Mesendoderm (in vitro differentiated cells): ENCODE results near the gene CAVIN1.
A peak's percentile ranks its signal among the peaks of the same experiment; 100 is the strongest.
"Not testable (repeated sequence)": the region's sequence is repeated elsewhere in the genome, so short reads cannot be mapped to it uniquely, and the experiment has no call there.

ENCODE experiments used
- DNase-seq: peaks from one replicate; pipeline ENCODE4 v3.0.0; 2013
- H2AK5ac ChIP-seq: 2 replicates; pipeline ENCODE4 v1.6.1; 2013; ENCODE audit warnings: low read length, inconsistent platforms
- H2BK120ac ChIP-seq: 2 replicates; pipeline ENCODE4 v1.6.1; 2013; ENCODE audit warnings: low read depth, mild to moderate bottlenecking, low read length, moderate library complexity, mixed read lengths
- H2BK15ac ChIP-seq: replicated peaks from 2 replicates; pipeline ENCODE4 v1.6.1; 2013; ENCODE audit warnings: low read depth, mild to moderate bottlenecking, moderate library complexity
- H2BK5ac ChIP-seq: 2 replicates; pipeline ENCODE4 v1.6.1; 2013; ENCODE audit warnings: low read length, inconsistent platforms
- H3K18ac ChIP-seq: 2 replicates; pipeline ENCODE4 v1.6.1; 2013; ENCODE audit warnings: mild to moderate bottlenecking, low read length, mixed read lengths
- H3K23ac ChIP-seq: one replicate; pipeline ENCODE4 v1.6.1; 2013; ENCODE audit warnings: low read length
- H3K27ac ChIP-seq: 2 replicates; pipeline ENCODE4 v1.5.1; 2013; ENCODE audit warnings: low read depth, mild to moderate bottlenecking, inconsistent platforms, low read length, moderate library complexity
- H3K27me3 ChIP-seq: 2 replicates; pipeline ENCODE4 v1.6.1; 2013; ENCODE audit warnings: low read length, control low read depth, mild to moderate bottlenecking, inconsistent platforms; ENCODE audit not compliant: insufficient read depth, poor library complexity
- H3K36me3 ChIP-seq: 2 replicates; pipeline ENCODE4 v1.6.1; 2013; ENCODE audit warnings: low read length, inconsistent platforms; ENCODE audit not compliant: control insufficient read depth, insufficient read depth
- H3K4ac ChIP-seq: one replicate; pipeline ENCODE4 v1.6.1; 2013; ENCODE audit warnings: low read depth, mild to moderate bottlenecking, low read length, moderate library complexity
- H3K4me1 ChIP-seq: 2 replicates; pipeline ENCODE4 v1.6.1; 2013; ENCODE audit warnings: low read depth, low read length, inconsistent platforms; ENCODE audit not compliant: control insufficient read depth
- H3K4me2 ChIP-seq: 2 replicates; pipeline ENCODE4 v1.6.1; 2013; ENCODE audit warnings: low read length
- H3K4me3 ChIP-seq: 2 replicates; pipeline ENCODE4 v1.5.1; 2013; ENCODE audit warnings: mild to moderate bottlenecking, low read length
- H3K56ac ChIP-seq: one replicate; pipeline ENCODE4 v1.6.1; 2013; ENCODE audit warnings: low read length
- H3K79me1 ChIP-seq: 2 replicates; pipeline ENCODE4 v1.6.1; 2013; ENCODE audit warnings: low read length, inconsistent platforms
- H3K79me2 ChIP-seq: 2 replicates; pipeline ENCODE4 v1.6.1; 2013; ENCODE audit warnings: mild to moderate bottlenecking, low read length; ENCODE audit not compliant: control insufficient read depth, insufficient read depth
- H3K9ac ChIP-seq: 2 replicates; pipeline ENCODE4 v1.6.1; 2013; ENCODE audit warnings: low read length, inconsistent platforms
- H4K5ac ChIP-seq: one replicate; pipeline ENCODE4 v1.6.1; 2013; ENCODE audit warnings: low read length
- H4K8ac ChIP-seq: one replicate; pipeline ENCODE4 v1.6.1; 2013; ENCODE audit warnings: low read depth, mild to moderate bottlenecking, control low read depth, low read length, moderate library complexity
- WGBS: extraction: QIAGEN DNeasy Blood & Tissue Kit; methylation state at CpG from one replicate; pipeline ENCODE4 v1.1.7; 2013; ENCODE audit warnings: low lambda C conversion rate, missing lambda C conversion rate; ENCODE audit not compliant: insufficient coverage; ENCODE audit errors: extremely low coverage; 5-methylcytosine and 5-hydroxymethylcytosine counted together

Gene CAVIN1

DNA sequence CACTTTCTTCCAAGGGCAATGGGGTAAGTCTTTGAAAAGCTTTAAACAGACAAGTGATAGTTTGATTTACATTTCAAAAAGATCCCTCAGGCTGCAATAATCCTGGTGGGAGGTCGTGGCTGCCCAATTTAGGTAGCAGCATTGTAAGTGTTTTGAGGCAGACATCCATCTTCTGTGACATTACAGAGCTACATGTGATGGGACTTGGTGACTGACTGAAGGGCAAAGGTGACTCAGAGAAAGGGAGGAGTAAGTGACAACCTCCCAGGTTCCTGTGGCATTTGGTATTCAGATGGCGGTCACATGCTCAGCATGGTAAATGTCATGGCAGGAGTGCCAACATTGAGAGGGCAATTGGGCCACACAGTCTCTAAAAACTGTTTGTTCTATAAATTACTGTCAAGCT, 61.3 kb downstream of the CAVIN1 start:
- no peaks in the 10 kb centered on the region for H3K36me3 ChIP-seq
- no peaks in the 10 kb centered on the region for H3K27me3 ChIP-seq
- H4K8ac ChIP-seq, result no peak overlapping the region
- H3K9ac ChIP-seq, result no peak overlapping the region
- no peak overlapping the region for H2BK5ac ChIP-seq
- H3K23ac ChIP-seq, result no peak overlapping the region
- no peak overlapping the region for H3K18ac ChIP-seq
- no peak overlapping the region for H3K56ac ChIP-seq
- H3K4me2 ChIP-seq, result no peak overlapping the region
- no peak overlapping the region for H2AK5ac ChIP-seq
- no peak overlapping the region for H2BK15ac ChIP-seq
- peaks cover 16% of the 10 kb centered on the region for H3K79me1 ChIP-seq
- H2BK120ac ChIP-seq, result no peak overlapping the region
- DNase-seq, result peak; percentile 54
- WGBS, result no CpG with 5 or more reads among the region's 2 CpGs
- H3K4ac ChIP-seq, result no peak overlapping the region
- H3K4me1 ChIP-seq, result peaks cover 10% of the 10 kb centered on the region
- no peak overlapping the region for H3K27ac ChIP-seq
- no peak overlapping the region for H4K5ac ChIP-seq
- H3K79me2 ChIP-seq, result peaks cover 24% of the 10 kb centered on the region
- no peak overlapping the region for H3K4me3 ChIP-seq

DNA sequence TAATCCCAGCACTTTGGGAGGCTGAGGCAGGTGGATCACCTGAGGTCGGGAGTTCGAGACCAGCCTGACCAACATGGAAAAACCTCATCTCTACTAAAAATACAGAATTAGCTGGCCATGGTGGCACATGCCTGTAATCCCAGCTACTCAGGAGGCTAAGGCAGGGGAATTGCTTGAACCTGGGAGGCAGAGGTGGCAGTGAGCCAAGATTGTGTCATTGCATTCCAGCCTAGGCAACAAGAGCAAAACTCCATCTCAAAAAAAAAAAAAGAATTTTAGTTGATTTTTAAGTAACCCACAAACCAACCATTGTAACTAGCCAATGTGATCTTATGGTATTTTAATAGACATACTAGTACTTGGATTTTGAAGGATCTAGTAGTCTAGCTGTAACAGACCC, 62.7 kb downstream of the CAVIN1 start:
- H2BK5ac ChIP-seq, H3K4me1 ChIP-seq, H2BK120ac ChIP-seq, H3K4me3 ChIP-seq, H4K8ac ChIP-seq, H3K36me3 ChIP-seq, DNase-seq, H3K23ac ChIP-seq, H3K56ac ChIP-seq, H3K4ac ChIP-seq, H3K9ac ChIP-seq, H3K4me2 ChIP-seq, H3K27ac ChIP-seq, H2BK15ac ChIP-seq, H2AK5ac ChIP-seq, H3K18ac ChIP-seq, H4K5ac ChIP-seq, H3K27me3 ChIP-seq: not testable (repeated sequence)
- Histone ChIP-seq H3K79me1 (peaks cover 16% of the 10 kb centered on the region), H3K79me2 (peaks cover 24% of the 10 kb centered on the region)
- WGBS, result no CpG with 5 or more reads among the region's 2 CpGs

DNA sequence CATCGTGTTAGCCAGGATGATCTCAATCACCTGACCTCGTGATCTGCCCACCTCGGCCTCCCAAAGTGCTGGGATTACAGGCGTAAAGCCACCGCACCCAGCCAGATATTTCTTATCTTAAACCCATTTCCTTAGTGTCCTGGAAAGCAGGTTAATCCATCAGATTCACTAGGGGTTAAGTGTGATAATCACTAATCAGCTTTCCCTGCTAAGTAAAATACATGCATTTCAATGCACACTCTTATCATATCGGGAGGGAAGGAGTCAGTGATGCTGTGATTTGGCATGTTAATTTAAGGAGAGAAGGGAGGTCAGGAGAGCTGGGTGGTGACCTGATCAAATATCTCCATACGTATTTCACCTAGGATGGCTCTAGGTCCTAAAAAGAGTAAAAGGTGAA, 63.9 kb downstream of the CAVIN1 start:
- Histone ChIP-seq H2BK15ac (no peak overlapping the region), H2AK5ac (no peak overlapping the region), H3K79me2 (peaks cover 18% of the 10 kb centered on the region), H3K56ac (no peak overlapping the region), H3K79me1 (peaks cover 13% of the 10 kb centered on the region), H2BK120ac (no peak overlapping the region), H3K27ac (no peak overlapping the region), H3K4ac (no peak overlapping the region), H3K4me3 (no peak overlapping the region), H3K9ac (no peak overlapping the region), H3K4me2 (no peak overlapping the region), H2BK5ac (no peak overlapping the region), H3K18ac (no peak overlapping the region), H3K27me3 (no peaks in the 10 kb centered on the region), H3K36me3 (no peaks in the 10 kb centered on the region), H4K8ac (no peak overlapping the region), H3K4me1 (peaks cover 10% of the 10 kb centered on the region), H3K23ac (no peak overlapping the region), H4K5ac (no peak overlapping the region)
- no CpG with 5 or more reads among the region's 7 CpGs for WGBS
- peak; percentile 86 for DNase-seq

DNA sequence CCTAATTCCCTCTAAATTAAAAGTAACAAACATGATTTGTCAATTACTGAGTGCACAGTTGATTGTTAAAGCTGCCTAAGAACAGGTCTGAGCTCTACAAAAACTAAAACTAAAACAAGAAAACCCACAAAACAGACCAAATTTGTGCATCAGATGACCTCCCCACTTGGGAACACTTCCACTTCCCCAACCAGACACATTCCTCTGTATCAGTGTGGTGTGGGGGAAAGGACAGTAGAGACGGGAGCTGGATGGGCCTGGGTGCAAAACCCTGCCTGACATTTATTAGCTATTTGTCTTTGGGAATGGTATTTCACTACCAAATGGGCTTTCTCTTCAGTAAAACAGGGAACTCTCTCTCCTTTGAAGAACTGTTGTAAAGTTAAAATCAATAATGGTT, 64.6 kb downstream of the CAVIN1 start:
- H3K56ac ChIP-seq, result no peak overlapping the region
- H3K4ac ChIP-seq, result no peak overlapping the region
- no peak overlapping the region for H3K4me3 ChIP-seq
- H3K79me1 ChIP-seq, result peaks cover 8% of the 10 kb centered on the region
- H2BK5ac ChIP-seq, result no peak overlapping the region
- no peaks in the 10 kb centered on the region for H3K27me3 ChIP-seq
- H4K5ac ChIP-seq, result no peak overlapping the region
- H3K4me2 ChIP-seq, result no peak overlapping the region
- peaks cover 10% of the 10 kb centered on the region for H3K4me1 ChIP-seq
- no peak overlapping the region for H4K8ac ChIP-seq
- peaks cover 12% of the 10 kb centered on the region for H3K79me2 ChIP-seq
- no peak overlapping the region for H2BK120ac ChIP-seq
- no CpG with 5 or more reads among the region's 1 CpG for WGBS
- no peak overlapping the region for H3K23ac ChIP-seq
- H2BK15ac ChIP-seq, result no peak overlapping the region
- DNase-seq, result no peak
- H3K18ac ChIP-seq, result no peak overlapping the region
- H3K36me3 ChIP-seq, result no peaks in the 10 kb centered on the region
- no peak overlapping the region for H3K9ac ChIP-seq
- no peak overlapping the region for H3K27ac ChIP-seq
- H2AK5ac ChIP-seq, result no peak overlapping the region

DNA sequence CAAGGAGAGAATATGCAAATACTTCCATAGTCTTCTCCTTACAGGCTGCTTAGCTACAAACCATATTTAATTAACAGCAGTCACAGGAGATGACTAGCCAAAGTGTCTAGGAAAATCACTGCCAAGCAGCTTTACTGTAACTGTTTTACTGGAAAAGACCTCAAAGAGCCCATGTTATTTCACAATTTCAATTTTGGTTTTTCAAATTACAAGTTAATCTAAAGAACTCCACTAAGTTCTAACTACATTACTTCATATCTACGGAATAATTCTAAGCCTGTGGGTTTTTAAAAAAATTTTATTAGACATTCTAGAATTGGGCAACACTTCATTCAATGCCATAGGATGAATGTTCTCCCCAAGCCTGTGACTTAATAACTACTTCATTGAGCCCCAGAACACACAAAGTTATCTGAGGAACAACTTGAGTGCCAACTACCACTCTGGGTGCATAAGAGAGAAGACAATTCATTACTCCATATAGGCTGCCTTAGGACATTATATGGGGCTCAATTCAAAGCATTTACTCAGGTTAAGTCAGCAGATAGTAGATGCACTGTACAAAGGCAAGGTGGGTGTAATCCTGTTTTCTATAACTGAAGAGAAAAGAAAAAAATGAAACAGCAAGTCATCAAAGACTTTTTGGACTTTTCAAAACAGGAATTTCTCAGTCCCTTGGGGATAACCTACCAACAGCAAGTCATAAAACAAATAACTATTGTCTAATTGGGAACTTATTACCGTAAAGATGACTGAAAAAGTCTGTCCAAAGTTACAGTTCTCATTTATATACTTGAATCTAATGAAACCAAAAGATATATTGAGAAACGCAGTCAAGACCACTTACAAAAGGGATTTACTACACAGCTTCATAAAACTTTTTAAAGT, 67.9 kb downstream of the CAVIN1 start:
- Histone ChIP-seq H3K4me1 (no peaks in the 10 kb centered on the region), H3K27me3 (no peaks in the 10 kb centered on the region), H2BK120ac (no peak overlapping the region), H4K8ac (no peak overlapping the region), H3K18ac (no peak overlapping the region), H2AK5ac (no peak overlapping the region), H3K23ac (no peak overlapping the region), H3K4me3 (no peak overlapping the region), H4K5ac (no peak overlapping the region), H3K27ac (no peak overlapping the region), H3K4me2 (no peak overlapping the region), H2BK15ac (no peak overlapping the region), H3K79me1 (peaks cover 2% of the 10 kb centered on the region), H3K4ac (no peak overlapping the region), H3K36me3 (no peaks in the 10 kb centered on the region), H2BK5ac (no peak overlapping the region), H3K9ac (no peak overlapping the region), H3K79me2 (peaks cover 5% of the 10 kb centered on the region), H3K56ac (no peak overlapping the region)
- no CpG with 5 or more reads among the region's 3 CpGs for WGBS
- no peak for DNase-seq
